HepG2 (cell line): ENCODE measurements around the gene GPR33. TPM values are rescaled to one million over a fixed set of nuclear protein-coding genes. Genes with fewer than 3 reads are reported as not detected.

ENCODE experiments used
- HMGA1 ChIP-seq: sonication (generic); formaldehyde crosslinking; conservative IDR thresholded peaks from 2 replicates; pipeline ENCODE4 v1.4.0; 2020; ENCODE audit warnings: missing genetic modification reagents
- MLLT10 ChIP-seq: sonication (generic); formaldehyde crosslinking; IDR thresholded peaks from 2 replicates; pipeline ENCODE4 v1.4.0; 2020; ENCODE audit warnings: missing genetic modification reagents
- PHB2 ChIP-seq: fragments of 450-650 bp; IDR thresholded peaks from 2 replicates; pipeline ENCODE4 v1.6.1; 2018; ENCODE audit not compliant: partially characterized antibody
- SIX4 ChIP-seq: sonication (generic); formaldehyde crosslinking; IDR thresholded peaks from 2 replicates; pipeline ENCODE4 v1.4.0; 2020; ENCODE audit warnings: missing genetic modification reagents
- SNAI1 ChIP-seq: sonication (generic); formaldehyde crosslinking; IDR thresholded peaks from 2 replicates; pipeline ENCODE4 v1.5.0; 2020; ENCODE audit warnings: mild to moderate bottlenecking, missing genetic modification reagents, borderline replicate concordance
- WIZ ChIP-seq: sonication (generic); formaldehyde crosslinking; IDR thresholded peaks from 2 replicates; pipeline ENCODE4 v1.5.1; 2020; ENCODE audit warnings: mild to moderate bottlenecking, missing genetic modification reagents
- ZNF431 ChIP-seq: sonication (generic); formaldehyde crosslinking; IDR thresholded peaks from 2 replicates; pipeline ENCODE4 v1.9.0; 2022; ENCODE audit warnings: missing genetic modification reagents, low read depth, mild to moderate bottlenecking, borderline replicate concordance
- ZNF615 ChIP-seq: sonication (generic); formaldehyde crosslinking; IDR thresholded peaks from 2 replicates; pipeline ENCODE4 v1.5.0; 2020; ENCODE audit warnings: mild to moderate bottlenecking, missing genetic modification reagents, borderline replicate concordance
- ZNF660 ChIP-seq: sonication (generic); formaldehyde crosslinking; IDR thresholded peaks from 2 replicates; pipeline ENCODE4 v1.5.1; 2020; ENCODE audit warnings: mild to moderate bottlenecking, low read depth, missing genetic modification reagents, borderline replicate concordance
- ZNF780A ChIP-seq: sonication (generic); formaldehyde crosslinking; IDR thresholded peaks from 2 replicates; pipeline ENCODE4 v1.8.0; 2022; ENCODE audit warnings: mild to moderate bottlenecking, missing genetic modification reagents, moderate library complexity
- polyA plus RNA-seq, 8 experiments: library from polyadenylated mRNA; depleted of rRNA in 3 of 8; stranded (reverse) in 7 of 8; unstranded in 1 of 8; fragments of >200 nt; fragmentation: Illumina TruSeq in 4 of 8; extraction: Trizol in 4 of 8; gene quantifications; 2 replicates each; pipeline versions ENCODE4 v1.2.1 to v1.2.3, GENCODE V29; 2011 to 2016; ENCODE audit warnings: low read depth in 4 of 8, missing spikeins in 1 of 8, mixed read lengths in 1 of 8; ENCODE audit not compliant: insufficient read depth in 1 of 8
- total RNA-seq, 5 experiments: library from RNA; depleted of rRNA; stranded (reverse); fragments of >200 nt; fragmentation: Illumina TruSeq; extraction: Trizol; gene quantifications; 2 replicates each; pipeline ENCODE4 v1.2.3, GENCODE V29; 2016; ENCODE audit warnings: low read depth in 1 of 5
- TF ChIP-seq, protein P1 (sequence below): sonication (generic); formaldehyde crosslinking; IDR thresholded peaks from 2 replicates; pipeline ENCODE4 v1.8.0; 2022; ENCODE audit warnings: low read depth, missing genetic modification reagents
- TF ChIP-seq, protein P2 (sequence below): sonication (generic); formaldehyde crosslinking; IDR thresholded peaks from 2 replicates; pipeline ENCODE4 v1.5.0; 2020; ENCODE audit warnings: mild to moderate bottlenecking, missing genetic modification reagents, moderate library complexity
- TF ChIP-seq, protein P3 (sequence below): sonication (generic); formaldehyde crosslinking; IDR thresholded peaks from 2 replicates; pipeline ENCODE4 v1.4.0; 2020; ENCODE audit warnings: missing genetic modification reagents, borderline replicate concordance
- TF ChIP-seq, protein P4 (sequence below): sonication (generic); formaldehyde crosslinking; IDR thresholded peaks from 2 replicates; pipeline ENCODE4 v1.8.1; 2023; ENCODE audit warnings: missing genetic modification reagents, inconsistent platforms, borderline replicate concordance
- TF ChIP-seq, protein P5 (sequence below): sonication (generic); formaldehyde crosslinking; IDR thresholded peaks from 2 replicates; pipeline ENCODE4 v1.4.0; 2020; ENCODE audit warnings: missing genetic modification reagents

GPR33 gene
- total and polyA plus RNA-seq, 2 of the 13 experiments (the other 11 are each of a cell fraction or from before 2014, with no cell fraction given): not detected

DNA sequence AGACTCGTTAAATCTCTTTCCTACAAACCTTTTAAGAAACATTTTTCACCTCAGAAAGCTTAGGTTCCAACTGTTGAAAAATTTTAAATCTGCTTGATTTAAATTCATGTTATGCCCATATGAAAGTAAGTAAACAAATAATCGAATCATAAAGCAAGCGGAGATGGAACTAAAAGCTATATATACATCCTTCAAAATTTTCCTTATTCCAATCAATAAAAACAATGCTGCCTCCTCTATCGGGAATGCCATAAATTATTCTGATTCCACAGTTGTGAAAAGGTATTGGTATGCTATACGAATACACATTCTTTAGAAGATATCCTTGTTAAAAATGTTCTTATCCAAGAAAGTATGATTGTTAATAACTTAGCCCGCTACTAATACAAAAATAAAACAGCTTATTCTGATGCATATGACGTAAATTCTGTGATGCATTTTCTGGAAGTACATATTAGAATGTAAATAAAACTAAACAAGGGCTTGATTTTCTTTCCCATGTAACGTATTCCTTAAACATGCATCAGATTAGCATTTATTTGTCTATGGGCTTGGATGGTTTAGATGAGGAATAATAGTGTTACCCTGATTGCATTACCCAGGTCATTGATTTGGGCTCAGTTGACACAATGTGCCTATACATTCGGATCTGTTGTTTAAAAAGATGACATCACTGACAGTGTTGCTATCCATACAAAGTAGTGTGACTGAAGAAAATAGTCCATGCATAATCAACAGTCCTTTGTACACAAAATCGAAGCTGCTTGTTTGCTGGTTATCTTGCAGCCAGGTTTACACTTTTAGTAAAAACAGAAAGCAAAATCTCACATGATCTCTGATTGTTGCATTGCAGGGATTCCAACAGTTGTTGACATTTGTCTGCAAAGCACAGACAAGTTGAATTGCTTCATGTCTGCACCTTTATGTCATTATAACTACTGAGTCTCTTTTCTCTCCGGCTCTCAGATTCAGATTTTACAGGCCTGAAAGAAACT lies 29.9 kb downstream of the GPR33 start (continued):
- no peak for TF ChIP-seq ZNF660 (CRISPR knock-in tag)
- no peak for TF ChIP-seq PHB2
- TF ChIP-seq SIX4 (CRISPR knock-in tag): peak; percentile 79
- no peak for TF ChIP-seq ZNF615 (CRISPR knock-in tag)
- TF ChIP-seq, protein P1, sequence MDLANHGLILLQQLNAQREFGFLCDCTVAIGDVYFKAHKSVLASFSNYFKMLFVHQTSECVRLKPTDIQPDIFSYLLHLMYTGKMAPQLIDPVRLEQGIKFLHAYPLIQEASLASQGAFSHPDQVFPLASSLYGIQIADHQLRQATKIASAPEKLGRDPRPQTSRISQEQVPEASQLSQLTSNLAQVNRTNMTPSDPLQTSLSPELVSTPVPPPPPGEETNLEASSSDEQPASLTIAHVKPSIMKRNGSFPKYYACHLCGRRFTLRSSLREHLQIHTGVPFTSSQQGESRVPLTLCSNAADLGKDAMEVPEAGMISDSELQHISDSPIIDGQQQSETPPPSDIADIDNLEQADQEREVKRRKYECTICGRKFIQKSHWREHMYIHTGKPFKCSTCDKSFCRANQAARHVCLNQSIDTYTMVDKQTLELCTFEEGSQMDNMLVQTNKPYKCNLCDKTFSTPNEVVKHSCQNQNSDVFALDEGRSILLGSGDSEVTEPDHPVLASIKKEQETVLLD (CRISPR knock-in tag): no peak
- TF ChIP-seq, protein P2, sequence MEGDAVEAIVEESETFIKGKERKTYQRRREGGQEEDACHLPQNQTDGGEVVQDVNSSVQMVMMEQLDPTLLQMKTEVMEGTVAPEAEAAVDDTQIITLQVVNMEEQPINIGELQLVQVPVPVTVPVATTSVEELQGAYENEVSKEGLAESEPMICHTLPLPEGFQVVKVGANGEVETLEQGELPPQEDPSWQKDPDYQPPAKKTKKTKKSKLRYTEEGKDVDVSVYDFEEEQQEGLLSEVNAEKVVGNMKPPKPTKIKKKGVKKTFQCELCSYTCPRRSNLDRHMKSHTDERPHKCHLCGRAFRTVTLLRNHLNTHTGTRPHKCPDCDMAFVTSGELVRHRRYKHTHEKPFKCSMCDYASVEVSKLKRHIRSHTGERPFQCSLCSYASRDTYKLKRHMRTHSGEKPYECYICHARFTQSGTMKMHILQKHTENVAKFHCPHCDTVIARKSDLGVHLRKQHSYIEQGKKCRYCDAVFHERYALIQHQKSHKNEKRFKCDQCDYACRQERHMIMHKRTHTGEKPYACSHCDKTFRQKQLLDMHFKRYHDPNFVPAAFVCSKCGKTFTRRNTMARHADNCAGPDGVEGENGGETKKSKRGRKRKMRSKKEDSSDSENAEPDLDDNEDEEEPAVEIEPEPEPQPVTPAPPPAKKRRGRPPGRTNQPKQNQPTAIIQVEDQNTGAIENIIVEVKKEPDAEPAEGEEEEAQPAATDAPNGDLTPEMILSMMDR (CRISPR knock-in tag): no peak
- TF ChIP-seq SNAI1: no peak; the same call in 1 of the 2 replicates
- no peak for TF ChIP-seq HMGA1 (CRISPR knock-in tag)
- TF ChIP-seq ZNF431 (CRISPR knock-in tag): no peak
- no peak for TF ChIP-seq WIZ (CRISPR knock-in tag)
- TF ChIP-seq, protein P3, sequence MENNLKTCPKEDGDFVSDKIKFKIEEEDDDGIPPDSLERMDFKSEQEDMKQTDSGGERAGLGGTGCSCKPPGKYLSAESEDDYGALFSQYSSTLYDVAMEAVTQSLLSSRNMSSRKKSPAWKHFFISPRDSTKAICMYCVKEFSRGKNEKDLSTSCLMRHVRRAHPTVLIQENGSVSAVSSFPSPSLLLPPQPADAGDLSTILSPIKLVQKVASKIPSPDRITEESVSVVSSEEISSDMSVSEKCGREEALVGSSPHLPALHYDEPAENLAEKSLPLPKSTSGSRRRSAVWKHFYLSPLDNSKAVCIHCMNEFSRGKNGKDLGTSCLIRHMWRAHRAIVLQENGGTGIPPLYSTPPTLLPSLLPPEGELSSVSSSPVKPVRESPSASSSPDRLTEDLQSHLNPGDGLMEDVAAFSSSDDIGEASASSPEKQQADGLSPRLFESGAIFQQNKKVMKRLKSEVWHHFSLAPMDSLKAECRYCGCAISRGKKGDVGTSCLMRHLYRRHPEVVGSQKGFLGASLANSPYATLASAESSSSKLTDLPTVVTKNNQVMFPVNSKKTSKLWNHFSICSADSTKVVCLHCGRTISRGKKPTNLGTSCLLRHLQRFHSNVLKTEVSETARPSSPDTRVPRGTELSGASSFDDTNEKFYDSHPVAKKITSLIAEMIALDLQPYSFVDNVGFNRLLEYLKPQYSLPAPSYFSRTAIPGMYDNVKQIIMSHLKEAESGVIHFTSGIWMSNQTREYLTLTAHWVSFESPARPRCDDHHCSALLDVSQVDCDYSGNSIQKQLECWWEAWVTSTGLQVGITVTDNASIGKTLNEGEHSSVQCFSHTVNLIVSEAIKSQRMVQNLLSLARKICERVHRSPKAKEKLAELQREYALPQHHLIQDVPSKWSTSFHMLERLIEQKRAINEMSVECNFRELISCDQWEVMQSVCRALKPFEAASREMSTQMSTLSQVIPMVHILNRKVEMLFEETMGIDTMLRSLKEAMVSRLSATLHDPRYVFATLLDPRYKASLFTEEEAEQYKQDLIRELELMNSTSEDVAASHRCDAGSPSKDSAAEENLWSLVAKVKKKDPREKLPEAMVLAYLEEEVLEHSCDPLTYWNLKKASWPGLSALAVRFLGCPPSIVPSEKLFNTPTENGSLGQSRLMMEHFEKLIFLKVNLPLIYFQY (CRISPR knock-in tag): no peak; the same call in 1 of the 2 replicates
- no peak for TF ChIP-seq MLLT10
- TF ChIP-seq, protein P4, sequence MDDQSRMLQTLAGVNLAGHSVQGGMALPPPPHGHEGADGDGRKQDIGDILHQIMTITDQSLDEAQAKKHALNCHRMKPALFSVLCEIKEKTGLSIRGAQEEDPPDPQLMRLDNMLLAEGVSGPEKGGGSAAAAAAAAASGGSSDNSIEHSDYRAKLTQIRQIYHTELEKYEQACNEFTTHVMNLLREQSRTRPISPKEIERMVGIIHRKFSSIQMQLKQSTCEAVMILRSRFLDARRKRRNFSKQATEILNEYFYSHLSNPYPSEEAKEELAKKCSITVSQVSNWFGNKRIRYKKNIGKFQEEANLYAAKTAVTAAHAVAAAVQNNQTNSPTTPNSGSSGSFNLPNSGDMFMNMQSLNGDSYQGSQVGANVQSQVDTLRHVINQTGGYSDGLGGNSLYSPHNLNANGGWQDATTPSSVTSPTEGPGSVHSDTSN: no peak
- peak; percentile 55; the same call in 1 of the 2 replicates for TF ChIP-seq ZNF780A (CRISPR knock-in tag)
- TF ChIP-seq, protein P5, sequence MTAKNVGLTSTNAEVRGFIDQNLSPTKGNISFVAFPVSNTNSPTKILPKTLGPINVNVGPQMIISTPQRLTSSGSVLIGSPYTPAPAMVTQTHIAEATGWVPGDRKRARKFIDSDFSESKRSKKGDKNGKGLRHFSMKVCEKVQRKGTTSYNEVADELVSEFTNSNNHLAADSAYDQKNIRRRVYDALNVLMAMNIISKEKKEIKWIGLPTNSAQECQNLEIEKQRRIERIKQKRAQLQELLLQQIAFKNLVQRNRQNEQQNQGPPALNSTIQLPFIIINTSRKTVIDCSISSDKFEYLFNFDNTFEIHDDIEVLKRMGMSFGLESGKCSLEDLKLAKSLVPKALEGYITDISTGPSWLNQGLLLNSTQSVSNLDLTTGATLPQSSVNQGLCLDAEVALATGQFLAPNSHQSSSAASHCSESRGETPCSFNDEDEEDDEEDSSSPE (CRISPR knock-in tag): peak; percentile 6; the same call in 1 of the 2 replicates
